ENCODE data around the gene APOA1.
"Not testable (repeated sequence)": the region's sequence is repeated elsewhere in the genome, so short reads cannot be mapped to it uniquely, and the experiment has no call there.

The APOA1 gene

DNA sequence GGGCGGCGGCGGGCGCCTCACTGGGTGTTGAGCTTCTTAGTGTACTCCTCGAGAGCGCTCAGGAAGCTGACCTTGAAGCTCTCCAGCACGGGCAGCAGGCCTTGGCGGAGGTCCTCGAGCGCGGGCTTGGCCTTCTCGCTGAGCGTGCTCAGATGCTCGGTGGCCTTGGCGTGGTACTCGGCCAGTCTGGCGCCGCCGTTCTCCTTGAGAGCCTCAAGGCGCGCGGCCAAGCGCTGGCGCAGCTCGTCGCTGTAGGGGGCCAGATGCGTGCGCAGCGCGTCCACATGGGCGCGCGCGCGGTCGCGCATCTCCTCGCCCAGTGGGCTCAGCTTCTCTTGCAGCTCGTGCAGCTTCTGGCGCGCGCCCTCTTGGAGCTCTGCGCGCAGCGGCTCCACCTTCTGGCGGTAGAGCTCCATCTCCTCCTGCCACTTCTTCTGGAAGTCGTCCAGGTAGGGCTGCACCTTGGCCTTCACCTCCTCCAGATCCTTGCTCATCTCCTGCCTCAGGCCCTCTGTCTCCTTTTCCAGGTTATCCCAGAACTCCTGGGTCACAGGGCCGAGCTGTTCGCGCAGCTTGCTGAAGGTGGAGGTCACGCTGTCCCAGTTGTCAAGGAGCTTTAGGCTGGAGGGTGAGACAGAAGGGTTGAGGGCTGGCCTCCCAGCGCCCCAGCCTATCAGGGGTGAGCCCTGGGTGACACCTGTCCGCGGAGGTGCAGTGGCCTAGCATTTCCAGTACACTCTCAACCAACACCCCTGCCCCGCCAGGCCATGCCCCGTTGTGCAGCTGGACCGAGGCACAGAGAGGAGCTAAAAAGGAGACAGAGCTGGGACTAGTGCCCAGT, 1.4 kb downstream of the APOA1 start:
- Histone ChIP-seq H3K27ac (ENCODE audit: low read depth, low read length) (peak overlapping the region; percentile 52), H3K4me1 (ENCODE audit: control insufficient read depth in 1 of 2, insufficient read depth in 2 of 2, low read length in 2 of 2) (peaks cover 38 to 43% of the 10 kb centered on the region in 2 donors), H3K4me3 (ENCODE audit: low read depth in 1 of 2, low read length in 2 of 2) (peak overlapping the region; percentile 51 to 54), H3K9me3 (ENCODE audit: control insufficient read depth in 1 of 2, low read length in 2 of 2) (no peaks in the 10 kb centered on the region), H3K27me3 (ENCODE audit: control insufficient read depth in 1 of 2, insufficient read depth in 2 of 2, low read length in 2 of 2) (no peaks in the 10 kb centered on the region), H3K36me3 (ENCODE audit: control insufficient read depth in 1 of 2, insufficient read depth in 2 of 2, low read length in 2 of 2) (no peaks in the 10 kb centered on the region), H3K9ac (ENCODE audit: low read depth in 1 of 2, low read length in 2 of 2) (peak overlapping the region; percentile 16 to 35)

DNA sequence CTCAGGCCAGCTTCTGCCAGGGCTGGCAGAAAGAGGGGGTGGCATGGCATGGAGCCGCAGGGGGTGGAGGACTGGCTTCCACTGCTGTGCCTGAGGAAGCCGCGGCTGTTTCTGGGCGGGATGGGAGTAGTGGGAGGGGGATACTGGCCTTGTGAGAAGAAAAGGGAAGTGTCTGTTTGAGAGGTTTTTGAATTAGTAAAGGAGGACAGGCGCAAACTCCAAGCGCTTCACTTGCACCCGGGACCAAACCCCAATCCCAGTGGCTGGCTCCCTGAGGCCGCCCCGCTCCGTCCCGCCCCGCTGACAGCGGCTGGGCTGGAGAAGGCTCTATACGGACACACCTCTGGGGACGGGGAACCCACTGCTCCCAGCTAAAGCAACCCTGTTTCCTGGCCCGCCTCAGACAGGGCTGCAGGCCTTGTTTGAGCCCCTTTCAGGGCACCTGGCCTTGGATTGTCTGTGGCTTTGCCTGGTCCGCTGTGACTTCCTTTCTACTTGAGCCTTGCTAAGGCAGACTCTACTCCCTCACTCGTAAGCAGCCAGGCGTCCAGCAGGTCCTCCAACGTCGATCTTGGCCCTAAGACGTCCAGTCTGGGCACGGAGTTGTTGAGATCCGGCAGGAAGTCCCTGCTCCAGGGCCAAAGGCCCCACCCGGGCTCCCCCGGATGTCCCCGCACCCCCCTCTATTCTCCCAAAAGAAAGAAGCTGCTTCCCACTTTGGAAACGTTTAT, 2.2 kb downstream of the APOA1 start:
- Histone ChIP-seq H3K9ac (ENCODE audit: low read depth in 1 of 2, low read length in 2 of 2) (no peak overlapping the region), H3K9me3 (ENCODE audit: control insufficient read depth in 1 of 2, low read length in 2 of 2) (no peaks in the 10 kb centered on the region), H3K27me3 (ENCODE audit: control insufficient read depth in 1 of 2, insufficient read depth in 2 of 2, low read length in 2 of 2) (no peaks in the 10 kb centered on the region), H3K4me3 (ENCODE audit: low read depth in 1 of 2, low read length in 2 of 2) (peak overlapping the region; percentile 51 to 54), H3K4me1 (ENCODE audit: control insufficient read depth in 1 of 2, insufficient read depth in 2 of 2, low read length in 2 of 2) (peaks cover 37% of the 10 kb centered on the region in 2 donors), H3K27ac (ENCODE audit: low read depth, low read length) (peak overlapping the region; percentile 43), H3K36me3 (ENCODE audit: control insufficient read depth in 1 of 2, insufficient read depth in 2 of 2, low read length in 2 of 2) (no peaks in the 10 kb centered on the region)

DNA sequence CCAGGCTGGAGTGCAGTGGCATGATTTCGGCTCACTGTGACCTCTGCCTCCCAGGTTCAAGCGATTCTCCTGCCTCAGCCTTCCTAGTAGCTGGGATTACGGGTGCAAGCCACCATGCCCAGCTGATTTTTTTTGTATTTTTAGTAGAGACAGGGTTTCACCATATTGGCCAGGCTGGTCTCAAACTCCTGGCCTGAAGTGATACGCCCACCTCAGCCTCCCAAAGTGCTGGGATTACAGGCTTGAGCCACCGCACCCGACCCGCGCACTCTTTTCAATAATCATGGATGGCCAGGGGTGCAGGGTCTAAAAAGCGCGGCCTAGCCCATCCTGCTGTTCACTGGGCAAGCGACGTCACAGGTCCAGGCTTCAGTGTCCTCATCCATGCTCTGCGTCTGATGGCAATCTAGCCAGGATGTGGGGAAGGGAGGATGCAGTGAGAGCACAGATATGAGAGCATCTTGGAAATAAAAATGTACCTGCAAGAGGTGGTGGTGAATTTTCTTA, 2.8 kb downstream of the APOA1 start:
- H3K27ac ChIP-seq (ENCODE audit: low read depth, low read length); H3K27me3 ChIP-seq (ENCODE audit: control insufficient read depth in 1 of 2, insufficient read depth in 2 of 2, low read length in 2 of 2); H3K9ac ChIP-seq (ENCODE audit: low read depth in 1 of 2, low read length in 2 of 2); H3K36me3 ChIP-seq (ENCODE audit: control insufficient read depth in 1 of 2, insufficient read depth in 2 of 2, low read length in 2 of 2); H3K9me3 ChIP-seq (ENCODE audit: control insufficient read depth in 1 of 2, low read length in 2 of 2); H3K4me3 ChIP-seq (ENCODE audit: low read depth in 1 of 2, low read length in 2 of 2): not testable (repeated sequence)
- peaks cover 38 to 40% of the 10 kb centered on the region in 2 donors for H3K4me1 ChIP-seq (ENCODE audit: control insufficient read depth in 1 of 2, insufficient read depth in 2 of 2, low read length in 2 of 2)

DNA sequence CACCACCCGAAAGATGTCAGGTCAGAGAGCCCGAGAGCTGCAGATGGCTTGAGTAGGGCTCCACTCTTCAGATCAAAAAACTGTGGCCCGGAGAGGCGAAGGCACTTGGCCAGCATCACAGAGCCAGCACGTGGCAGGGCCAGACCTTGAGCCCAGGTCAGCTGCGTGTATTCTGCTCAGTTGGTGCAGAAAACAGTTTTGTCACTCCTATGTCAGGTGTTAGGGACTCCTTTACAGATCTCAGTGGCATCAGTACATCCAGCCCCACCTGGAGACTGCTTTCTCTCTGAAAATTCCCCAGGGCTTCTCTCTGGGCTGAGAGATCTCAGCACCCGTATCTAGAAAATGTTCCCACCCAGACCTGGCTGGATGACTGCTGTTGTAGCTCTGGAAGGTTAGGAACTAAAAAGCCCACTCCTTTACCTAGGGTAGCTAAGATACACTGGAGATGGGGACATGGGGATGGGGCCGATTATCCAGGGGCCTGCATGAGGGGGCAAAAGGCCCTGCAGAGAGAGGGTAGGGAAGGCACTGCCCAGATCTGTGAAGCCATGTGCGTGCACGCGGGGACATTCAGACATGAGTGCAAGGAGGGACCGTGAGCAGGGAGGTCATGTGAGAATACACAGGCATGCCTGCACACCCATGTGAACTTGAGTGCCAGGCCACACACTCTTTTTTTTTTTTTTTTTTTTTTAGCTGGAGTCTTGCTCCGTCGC, 3.4 kb downstream of the APOA1 start:
- Histone ChIP-seq H3K9ac (ENCODE audit: low read depth in 1 of 2, low read length in 2 of 2) (no peak overlapping the region), H3K4me3 (ENCODE audit: low read depth in 1 of 2, low read length in 2 of 2) (no peak overlapping the region), H3K9me3 (ENCODE audit: control insufficient read depth in 1 of 2, low read length in 2 of 2) (no peaks in the 10 kb centered on the region), H3K36me3 (ENCODE audit: control insufficient read depth in 1 of 2, insufficient read depth in 2 of 2, low read length in 2 of 2) (no peaks in the 10 kb centered on the region), H3K4me1 (ENCODE audit: control insufficient read depth in 1 of 2, insufficient read depth in 2 of 2, low read length in 2 of 2) (peaks cover 38 to 40% of the 10 kb centered on the region in 2 donors), H3K27me3 (ENCODE audit: control insufficient read depth in 1 of 2, insufficient read depth in 2 of 2, low read length in 2 of 2) (no peaks in the 10 kb centered on the region), H3K27ac (ENCODE audit: low read depth, low read length) (no peak overlapping the region)

DNA sequence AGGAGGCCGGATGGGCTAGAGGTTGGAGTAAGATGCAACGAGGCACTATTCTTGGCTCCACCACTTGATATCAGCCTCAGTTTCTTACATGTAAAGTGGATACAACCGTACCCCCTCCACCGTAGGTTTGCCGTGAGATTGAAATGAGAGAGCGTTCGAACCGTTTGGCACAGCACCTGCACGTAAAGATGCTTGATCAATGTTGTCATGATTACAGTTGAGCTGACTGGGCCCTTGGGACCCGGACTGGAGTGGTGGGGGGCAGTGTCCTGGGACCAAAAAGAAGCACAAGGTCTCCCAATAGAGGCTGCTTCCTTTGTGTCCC, 4.0 kb downstream of the APOA1 start:
- Histone ChIP-seq H3K4me1 (ENCODE audit: control insufficient read depth in 1 of 2, insufficient read depth in 2 of 2, low read length in 2 of 2) (peaks cover 42 to 45% of the 10 kb centered on the region in 2 donors), H3K27ac (ENCODE audit: low read depth, low read length) (no peak overlapping the region), H3K4me3 (ENCODE audit: low read depth in 1 of 2, low read length in 2 of 2) (no peak overlapping the region), H3K9ac (ENCODE audit: low read depth in 1 of 2, low read length in 2 of 2) (no peak overlapping the region), H3K36me3 (ENCODE audit: control insufficient read depth in 1 of 2, insufficient read depth in 2 of 2, low read length in 2 of 2) (no peaks in the 10 kb centered on the region), H3K9me3 (ENCODE audit: control insufficient read depth in 1 of 2, low read length in 2 of 2) (no peaks in the 10 kb centered on the region), H3K27me3 (ENCODE audit: control insufficient read depth in 1 of 2, insufficient read depth in 2 of 2, low read length in 2 of 2) (no peaks in the 10 kb centered on the region)

DNA sequence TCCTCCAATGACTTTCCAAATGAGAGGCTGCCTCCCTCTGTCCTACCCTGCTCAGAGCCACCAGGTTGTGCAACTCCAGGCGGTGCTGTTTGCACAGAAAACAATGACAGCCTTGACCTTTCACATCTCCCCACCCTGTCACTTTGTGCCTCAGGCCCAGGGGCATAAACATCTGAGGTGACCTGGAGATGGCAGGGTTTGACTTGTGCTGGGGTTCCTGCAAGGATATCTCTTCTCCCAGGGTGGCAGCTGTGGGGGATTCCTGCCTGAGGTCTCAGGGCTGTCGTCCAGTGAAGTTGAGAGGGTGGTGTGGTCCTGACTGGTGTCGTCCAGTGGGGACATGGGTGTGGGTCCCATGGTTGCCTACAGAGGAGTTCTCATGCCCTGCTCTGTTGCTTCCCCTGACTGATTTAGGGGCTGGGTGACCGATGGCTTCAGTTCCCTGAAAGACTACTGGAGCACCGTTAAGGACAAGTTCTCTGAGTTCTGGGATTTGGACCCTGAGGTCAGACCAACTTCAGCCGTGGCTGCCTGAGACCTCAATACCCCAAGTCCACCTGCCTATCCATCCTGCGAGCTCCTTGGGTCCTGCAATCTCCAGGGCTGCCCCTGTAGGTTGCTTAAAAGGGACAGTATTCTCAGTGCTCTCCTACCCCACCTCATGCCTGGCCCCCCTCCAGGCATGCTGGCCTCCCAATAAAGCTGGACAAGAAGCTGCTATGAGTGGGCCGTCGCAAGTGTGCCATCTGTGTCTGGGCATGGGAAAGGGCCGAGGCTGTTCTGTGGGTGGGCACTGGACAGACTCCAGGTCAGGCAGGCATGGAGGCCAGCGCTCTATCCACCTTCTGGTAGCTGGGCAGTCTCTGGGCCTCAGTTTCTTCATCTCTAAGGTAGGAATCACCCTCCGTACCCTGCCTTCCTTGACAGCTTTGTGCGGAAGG, 4.8 kb downstream of the APOA1 start:
- peaks cover 44 to 50% of the 10 kb centered on the region in 2 donors for H3K4me1 ChIP-seq (ENCODE audit: control insufficient read depth in 1 of 2, insufficient read depth in 2 of 2, low read length in 2 of 2)
- H3K36me3 ChIP-seq (ENCODE audit: control insufficient read depth in 1 of 2, insufficient read depth in 2 of 2, low read length in 2 of 2) = no peaks in the 10 kb centered on the region
- no peaks in the 10 kb centered on the region for H3K27me3 ChIP-seq (ENCODE audit: control insufficient read depth in 1 of 2, insufficient read depth in 2 of 2, low read length in 2 of 2)
- H3K4me3 ChIP-seq (ENCODE audit: low read depth in 1 of 2, low read length in 2 of 2) = no peak overlapping the region
- H3K9me3 ChIP-seq (ENCODE audit: control insufficient read depth in 1 of 2, low read length in 2 of 2) = no peaks in the 10 kb centered on the region
- no peak overlapping the region for H3K27ac ChIP-seq (ENCODE audit: low read depth, low read length)
- H3K9ac ChIP-seq (ENCODE audit: low read depth in 1 of 2, low read length in 2 of 2) = no peak overlapping the region

DNA sequence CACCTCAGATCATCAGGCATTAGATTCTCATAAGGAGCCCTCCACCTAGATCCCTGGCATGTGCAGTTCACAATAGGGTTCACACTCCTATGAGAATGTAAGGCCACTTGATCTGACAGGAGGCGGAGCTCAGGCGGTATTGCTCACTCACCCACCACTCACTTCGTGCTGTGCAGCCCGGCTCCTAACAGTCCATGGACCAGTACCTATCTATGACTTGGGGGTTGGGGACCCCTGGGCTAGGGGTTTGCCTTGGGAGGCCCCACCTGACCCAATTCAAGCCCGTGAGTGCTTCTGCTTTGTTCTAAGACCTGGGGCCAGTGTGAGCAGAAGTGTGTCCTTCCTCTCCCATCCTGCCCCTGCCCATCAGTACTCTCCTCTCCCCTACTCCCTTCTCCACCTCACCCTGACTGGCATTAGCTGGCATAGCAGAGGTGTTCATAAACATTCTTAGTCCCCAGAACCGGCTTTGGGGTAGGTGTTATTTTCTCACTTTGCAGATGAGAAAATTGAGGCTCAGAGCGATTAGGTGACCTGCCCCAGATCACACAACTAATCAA, 5.6 kb downstream of the APOA1 start:
- Histone ChIP-seq H3K27me3 (ENCODE audit: control insufficient read depth in 1 of 2, insufficient read depth in 2 of 2, low read length in 2 of 2) (no peaks in the 10 kb centered on the region), H3K4me1 (ENCODE audit: control insufficient read depth in 1 of 2, insufficient read depth in 2 of 2, low read length in 2 of 2) (peaks cover 45 to 52% of the 10 kb centered on the region in 2 donors), H3K27ac (ENCODE audit: low read depth, low read length) (no peak overlapping the region), H3K36me3 (ENCODE audit: control insufficient read depth in 1 of 2, insufficient read depth in 2 of 2, low read length in 2 of 2) (no peaks in the 10 kb centered on the region), H3K9me3 (ENCODE audit: control insufficient read depth in 1 of 2, low read length in 2 of 2) (no peaks in the 10 kb centered on the region), H3K9ac (ENCODE audit: low read depth in 1 of 2, low read length in 2 of 2) (no peak overlapping the region), H3K4me3 (ENCODE audit: low read depth in 1 of 2, low read length in 2 of 2) (no peak overlapping the region)

DNA sequence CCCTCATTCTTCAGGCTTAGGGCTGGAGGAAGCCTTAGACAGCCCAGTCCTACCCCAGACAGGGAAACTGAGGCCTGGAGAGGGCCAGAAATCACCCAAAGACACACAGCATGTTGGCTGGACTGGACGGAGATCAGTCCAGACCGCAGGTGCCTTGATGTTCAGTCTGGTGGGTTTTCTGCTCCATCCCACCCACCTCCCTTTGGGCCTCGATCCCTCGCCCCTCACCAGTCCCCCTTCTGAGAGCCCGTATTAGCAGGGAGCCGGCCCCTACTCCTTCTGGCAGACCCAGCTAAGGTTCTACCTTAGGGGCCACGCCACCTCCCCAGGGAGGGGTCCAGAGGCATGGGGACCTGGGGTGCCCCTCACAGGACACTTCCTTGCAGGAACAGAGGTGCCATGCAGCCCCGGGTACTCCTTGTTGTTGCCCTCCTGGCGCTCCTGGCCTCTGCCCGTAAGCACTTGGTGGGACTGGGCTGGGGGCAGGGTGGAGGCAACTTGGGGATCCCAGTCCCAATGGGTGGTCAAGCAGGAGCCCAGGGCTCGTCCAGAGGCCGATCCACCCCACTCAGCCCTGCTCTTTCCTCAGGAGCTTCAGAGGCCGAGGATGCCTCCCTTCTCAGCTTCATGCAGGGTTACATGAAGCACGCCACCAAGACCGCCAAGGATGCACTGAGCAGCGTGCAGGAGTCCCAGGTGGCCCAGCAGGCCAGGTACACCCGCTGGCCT, 7.1 kb downstream of the APOA1 start:
- H3K27ac ChIP-seq (ENCODE audit: low read depth, low read length) = no peak overlapping the region
- no peak overlapping the region for H3K4me3 ChIP-seq (ENCODE audit: low read depth in 1 of 2, low read length in 2 of 2)
- H3K36me3 ChIP-seq (ENCODE audit: control insufficient read depth in 1 of 2, insufficient read depth in 2 of 2, low read length in 2 of 2) = no peaks in the 10 kb centered on the region
- no peaks in the 10 kb centered on the region for H3K9me3 ChIP-seq (ENCODE audit: control insufficient read depth in 1 of 2, low read length in 2 of 2)
- no peaks in the 10 kb centered on the region for H3K27me3 ChIP-seq (ENCODE audit: control insufficient read depth in 1 of 2, insufficient read depth in 2 of 2, low read length in 2 of 2)
- peaks cover 48 to 54% of the 10 kb centered on the region in 2 donors for H3K4me1 ChIP-seq (ENCODE audit: control insufficient read depth in 1 of 2, insufficient read depth in 2 of 2, low read length in 2 of 2)
- no peak overlapping the region for H3K9ac ChIP-seq (ENCODE audit: low read depth in 1 of 2, low read length in 2 of 2)

Measured in duodenal mucosa (tissue), 2 donors.